Duodenal mucosa (tissue), 2 donors: ENCODE measurements around the gene ZNF581.

Experiments used
- H3K27ac ChIP-seq: one replicate; pipeline ENCODE4 v1.7.0; 2013; ENCODE audit warnings: low read depth, low read length
- H3K27me3 ChIP-seq, 2 donors: one replicate each; pipeline ENCODE4 v1.7.0; 2013; ENCODE audit warnings: low read length in 2 of 2, control low read depth in 1 of 2; ENCODE audit not compliant: insufficient read depth in 2 of 2, control insufficient read depth in 1 of 2
- H3K36me3 ChIP-seq, 2 donors: one replicate each; pipeline ENCODE4 v1.7.0; 2013; ENCODE audit warnings: low read length in 2 of 2, control low read depth in 1 of 2; ENCODE audit not compliant: insufficient read depth in 2 of 2, control insufficient read depth in 1 of 2
- H3K4me1 ChIP-seq, 2 donors: one replicate each; pipeline ENCODE4 v1.7.0; 2013; ENCODE audit warnings: low read length in 2 of 2, control low read depth in 1 of 2; ENCODE audit not compliant: insufficient read depth in 2 of 2, control insufficient read depth in 1 of 2
- H3K4me3 ChIP-seq, 2 donors: one replicate each; pipeline ENCODE4 v1.7.0; 2013; ENCODE audit warnings: low read length in 2 of 2, low read depth in 1 of 2
- H3K9ac ChIP-seq, 2 donors: one replicate each; pipeline ENCODE4 v1.7.0; 2013; ENCODE audit warnings: low read length in 2 of 2, low read depth in 1 of 2
- H3K9me3 ChIP-seq, 2 donors: one replicate each; pipeline ENCODE4 v1.7.0; 2013; ENCODE audit warnings: low read length in 2 of 2, control low read depth in 1 of 2; ENCODE audit not compliant: control insufficient read depth in 1 of 2

ZNF581 gene

GRCh38 chr19:55654868-55655647 lies 11.6 kb downstream of the ZNF581 start, which contains the start of gene U2AF2:
U2AF2 (plus strand) TSS chr19:55655035; CDS start chr19:55655105, 70 bp downstream.
- Histone ChIP-seq H3K4me1 (peaks cover 23 to 38% of the 10 kb centered on the region in 2 donors), H3K27me3 (no peaks in the 10 kb centered on the region), H3K27ac (peak within 1 kb of the TSS; percentile 98), H3K9me3 (no peaks in the 10 kb centered on the region), H3K9ac (peak within 1 kb of the TSS; percentile 96), H3K4me3 (peak within 1 kb of the TSS; percentile 96), H3K36me3 (peaks cover under 1 to 17% of the 10 kb centered on the region in 2 donors)

DNA sequence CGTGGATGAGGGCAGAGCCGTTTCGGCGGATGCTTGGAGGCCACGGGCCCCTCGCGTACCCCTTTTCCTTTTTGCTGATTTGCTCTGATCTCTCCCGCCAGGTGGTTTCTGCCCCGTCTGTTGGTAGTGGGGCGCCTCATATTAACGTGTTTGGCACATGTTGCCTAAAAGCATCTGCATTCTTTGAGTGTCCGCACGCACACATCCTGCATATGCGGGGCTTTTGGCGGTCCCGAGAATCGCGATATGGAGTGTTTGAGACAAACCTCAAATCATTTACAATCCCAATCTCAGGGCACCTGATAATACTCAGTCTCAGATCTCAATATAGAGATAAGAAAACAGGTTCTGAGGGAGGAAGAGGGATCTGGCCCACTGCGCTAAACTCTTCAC lies 12.2 kb downstream of the ZNF581 start:
- Histone ChIP-seq H3K27ac (no peak overlapping the region), H3K9ac (peak overlapping the region; percentile 89 to 91), H3K4me3 (peak overlapping the region; percentile 96), H3K4me1 (peaks cover 23 to 38% of the 10 kb centered on the region in 2 donors), H3K9me3 (no peaks in the 10 kb centered on the region), H3K27me3 (no peaks in the 10 kb centered on the region), H3K36me3 (peaks cover 5 to 21% of the 10 kb centered on the region in 2 donors)

- Histone ChIP-seq H3K27ac (no peak overlapping the region), H3K9ac (peak overlapping the region; percentile 89 to 91), H3K4me1 (peaks cover 23 to 38% of the 10 kb centered on the region in 2 donors), H3K9me3 (no peaks in the 10 kb centered on the region), H3K4me3 (peak overlapping the region; percentile 96), H3K27me3 (no peaks in the 10 kb centered on the region), H3K36me3 (peaks cover 14 to 30% of the 10 kb centered on the region in 2 donors)
Observed at GRCh38 chr19:55656552-55656951, 13.1 kb downstream of the ZNF581 start.

- Histone ChIP-seq H3K27me3 (no peaks in the 10 kb centered on the region), H3K36me3 (peaks cover 19 to 36% of the 10 kb centered on the region in 2 donors), H3K9ac (peak overlapping the region; percentile 89 to 91), H3K27ac (no peak overlapping the region), H3K4me1 (peaks cover 23 to 38% of the 10 kb centered on the region in 2 donors), H3K4me3 (peak overlapping the region; percentile 96), H3K9me3 (no peaks in the 10 kb centered on the region)
Observed at GRCh38 chr19:55656988-55657747, 13.7 kb downstream of the ZNF581 start.

DNA sequence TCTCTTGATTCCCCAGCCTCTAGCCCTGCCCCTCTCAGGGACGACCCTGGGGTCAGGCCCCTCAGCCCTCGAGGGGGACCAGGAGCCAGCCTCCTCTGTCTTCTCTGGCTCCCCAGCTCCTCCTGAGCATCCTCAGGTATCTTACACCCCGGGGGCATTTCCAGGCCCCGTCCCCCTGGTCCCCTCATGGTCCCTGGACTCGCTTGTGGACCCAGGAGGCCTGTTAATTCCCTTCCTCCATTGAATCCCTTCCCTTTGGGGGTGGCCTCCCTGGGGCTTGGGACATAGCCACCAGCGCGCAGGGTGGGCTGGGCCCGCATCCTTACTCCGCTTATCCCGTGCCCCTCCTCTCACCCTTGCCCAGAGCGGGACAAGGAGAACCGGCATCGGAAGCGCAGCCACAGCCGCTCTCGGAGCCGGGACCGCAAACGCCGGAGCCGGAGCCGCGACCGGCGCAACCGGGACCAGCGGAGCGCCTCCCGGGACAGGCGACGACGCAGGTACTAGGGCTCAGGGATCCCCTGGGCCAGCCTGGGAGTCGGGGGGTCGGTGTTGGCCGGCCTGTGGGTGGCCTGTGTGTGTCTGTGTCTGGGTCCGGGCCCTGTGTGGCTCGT lies 15.5 kb downstream of the ZNF581 start:
- H3K4me1 ChIP-seq: peaks cover 23 to 38% of the 10 kb centered on the region in 2 donors
- no peak overlapping the region for H3K9ac ChIP-seq
- H3K27ac ChIP-seq: no peak overlapping the region

DNA sequence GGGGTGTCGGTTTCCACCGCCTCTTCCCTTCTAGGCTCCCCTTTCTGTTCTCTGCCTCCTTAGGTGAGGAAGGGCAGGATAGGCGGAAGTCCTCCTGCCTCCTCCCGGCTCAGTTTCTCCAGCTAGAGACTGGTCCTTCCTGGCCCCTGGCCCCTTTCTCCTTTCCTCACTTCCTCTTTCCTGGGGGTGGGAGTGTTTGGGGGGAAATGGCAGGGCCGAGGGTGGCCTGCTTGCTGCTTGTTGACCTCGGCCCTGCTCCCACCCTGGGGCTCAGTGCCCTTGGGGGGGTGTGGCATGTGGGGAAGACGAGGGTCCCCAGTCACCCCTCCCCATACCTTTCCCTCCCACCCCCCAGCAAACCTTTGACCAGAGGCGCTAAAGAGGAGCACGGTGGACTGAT lies 16.4 kb downstream of the ZNF581 start:
- H3K9ac ChIP-seq: no peak overlapping the region
- no peaks in the 10 kb centered on the region for H3K27me3 ChIP-seq
- H3K4me1 ChIP-seq: peaks cover 23 to 38% of the 10 kb centered on the region in 2 donors
- peaks cover 40 to 60% of the 10 kb centered on the region in 2 donors for H3K36me3 ChIP-seq
- no peaks in the 10 kb centered on the region for H3K9me3 ChIP-seq
- H3K27ac ChIP-seq: no peak overlapping the region
- no peak overlapping the region for H3K4me3 ChIP-seq

More for the DNA sequence above, 15.5 kb downstream of the ZNF581 start:
- H3K27me3 ChIP-seq: no peaks in the 10 kb centered on the region
- H3K4me3 ChIP-seq: no peak overlapping the region
- peaks cover 35 to 52% of the 10 kb centered on the region in 2 donors for H3K36me3 ChIP-seq
- no peaks in the 10 kb centered on the region for H3K9me3 ChIP-seq

DNA sequence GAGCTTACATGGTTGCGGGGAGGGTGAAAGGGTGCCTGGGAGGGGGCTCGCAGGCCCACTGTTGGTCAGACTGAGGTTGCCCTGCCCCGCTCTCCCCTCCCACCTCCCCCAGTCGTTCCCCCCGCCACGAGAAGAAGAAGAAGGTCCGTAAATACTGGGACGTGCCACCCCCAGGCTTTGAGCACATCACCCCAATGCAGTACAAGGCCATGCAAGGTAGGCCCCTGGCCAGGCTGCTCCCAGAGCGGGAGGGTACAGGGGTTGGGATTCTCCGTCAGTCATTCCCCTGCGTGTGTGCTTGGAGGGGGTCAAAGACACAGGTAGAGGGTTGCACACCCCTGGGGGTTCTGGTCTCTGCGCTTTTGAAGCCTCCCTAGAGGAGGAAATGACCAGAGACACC lies 17.0 kb downstream of the ZNF581 start:
- Histone ChIP-seq H3K27ac (no peak overlapping the region), H3K36me3 (peaks cover 40 to 65% of the 10 kb centered on the region in 2 donors), H3K4me3 (no peak overlapping the region), H3K4me1 (peaks cover 23 to 38% of the 10 kb centered on the region in 2 donors), H3K9me3 (no peaks in the 10 kb centered on the region), H3K27me3 (no peaks in the 10 kb centered on the region), H3K9ac (no peak overlapping the region)

DNA sequence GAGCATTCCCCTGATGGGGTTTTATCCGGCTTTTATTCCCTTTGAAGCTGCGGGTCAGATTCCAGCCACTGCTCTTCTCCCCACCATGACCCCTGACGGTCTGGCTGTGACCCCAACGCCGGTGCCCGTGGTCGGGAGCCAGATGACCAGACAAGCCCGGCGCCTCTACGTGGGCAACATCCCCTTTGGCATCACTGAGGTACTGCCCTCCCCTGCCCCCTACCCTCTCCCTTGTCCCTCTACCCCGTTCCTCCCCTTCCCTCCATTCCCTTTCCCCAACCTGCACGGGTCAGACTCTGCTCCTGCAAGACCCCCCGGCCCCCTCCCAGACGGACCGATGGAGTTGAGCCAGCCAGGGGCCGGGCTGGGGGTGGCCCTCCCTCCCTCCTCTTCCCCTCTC lies 17.5 kb downstream of the ZNF581 start:
- Histone ChIP-seq H3K36me3 (peaks cover 42 to 71% of the 10 kb centered on the region in 2 donors), H3K4me1 (peaks cover 21 to 33% of the 10 kb centered on the region in 2 donors), H3K27me3 (no peaks in the 10 kb centered on the region), H3K9me3 (no peaks in the 10 kb centered on the region), H3K27ac (no peak overlapping the region), H3K4me3 (no peak overlapping the region), H3K9ac (no peak overlapping the region)

DNA sequence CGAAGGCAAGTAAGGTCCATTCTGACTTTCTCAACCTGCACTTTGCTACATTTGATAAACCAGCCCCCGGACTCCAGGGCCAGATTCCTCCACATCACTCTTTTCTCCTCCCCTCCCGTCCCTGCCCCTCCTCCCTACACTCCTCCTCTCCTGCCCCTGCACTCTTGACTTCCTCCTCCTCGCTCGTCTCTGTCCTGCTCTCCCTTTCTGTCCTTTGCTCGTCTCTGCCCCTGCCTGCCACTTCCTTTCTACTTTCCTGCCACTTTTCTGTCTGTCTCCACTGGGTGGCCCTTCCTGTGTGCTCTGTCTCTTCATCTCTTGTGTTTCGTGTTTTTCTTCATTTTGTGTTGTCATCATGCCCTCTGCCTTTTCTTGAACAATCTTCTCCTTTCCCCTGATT lies 18.4 kb downstream of the ZNF581 start:
- Histone ChIP-seq H3K4me1 (peaks cover 19 to 32% of the 10 kb centered on the region in 2 donors), H3K9me3 (no peaks in the 10 kb centered on the region), H3K27ac (no peak overlapping the region), H3K4me3 (no peak overlapping the region), H3K9ac (no peak overlapping the region), H3K27me3 (no peaks in the 10 kb centered on the region), H3K36me3 (peaks cover 50 to 79% of the 10 kb centered on the region in 2 donors)
